ENCODE results near the gene TSNAX. TPM values are rescaled to one million over a fixed set of nuclear protein-coding genes. Genes with fewer than 3 reads are reported as not detected.
"Not testable (repeated sequence)": the region's sequence is repeated elsewhere in the genome, so short reads cannot be mapped to it uniquely, and the experiment has no call there.

TSNAX gene
- total RNA-seq, 4 donors from 2014 or later = 8.2 to 27.0 (median 17.3) TPM

GRCh38 chr1:231563247-231563646 is 34.8 kb downstream of the TSNAX start:
- no peaks in the 10 kb centered on the region for H3K9me3 ChIP-seq
- no peaks in the 10 kb centered on the region for H3K27me3 ChIP-seq
- H3K4me3 ChIP-seq = no peak overlapping the region
- 60 to 69% methylated on average over 2 of the region's 2 CpGs for WGBS, 2 donors (ENCODE audit: low coverage in 1 of 2)
- intact Hi-C loops (cut with DNase I; ENCODE audit: low total_unique reads) (no loop called here), in situ Hi-C loops (cut with MboI; ENCODE audit: low pct_ligation_motif_present in 1 of 4, low pct_unique_long_range_greater_than_20kb in 1 of 4, low sequenced_read_pairs in 3 of 4) (no loop called here)
- H3K36me3 ChIP-seq = peaks cover 0 to 27% (median 3%) of the 10 kb centered on the region in 4 donors
- TF ChIP-seq EP300 (IDR thresholded peaks at IDR 0.05; ENCODE audit: low read depth) = no peak
- TF ChIP-seq POLR2A (IDR thresholded peaks at IDR 0.05) = no peak
- TF ChIP-seq POLR2AphosphoS5 (IDR thresholded peaks at IDR 0.05) = no peak
- TF ChIP-seq, protein P1, sequence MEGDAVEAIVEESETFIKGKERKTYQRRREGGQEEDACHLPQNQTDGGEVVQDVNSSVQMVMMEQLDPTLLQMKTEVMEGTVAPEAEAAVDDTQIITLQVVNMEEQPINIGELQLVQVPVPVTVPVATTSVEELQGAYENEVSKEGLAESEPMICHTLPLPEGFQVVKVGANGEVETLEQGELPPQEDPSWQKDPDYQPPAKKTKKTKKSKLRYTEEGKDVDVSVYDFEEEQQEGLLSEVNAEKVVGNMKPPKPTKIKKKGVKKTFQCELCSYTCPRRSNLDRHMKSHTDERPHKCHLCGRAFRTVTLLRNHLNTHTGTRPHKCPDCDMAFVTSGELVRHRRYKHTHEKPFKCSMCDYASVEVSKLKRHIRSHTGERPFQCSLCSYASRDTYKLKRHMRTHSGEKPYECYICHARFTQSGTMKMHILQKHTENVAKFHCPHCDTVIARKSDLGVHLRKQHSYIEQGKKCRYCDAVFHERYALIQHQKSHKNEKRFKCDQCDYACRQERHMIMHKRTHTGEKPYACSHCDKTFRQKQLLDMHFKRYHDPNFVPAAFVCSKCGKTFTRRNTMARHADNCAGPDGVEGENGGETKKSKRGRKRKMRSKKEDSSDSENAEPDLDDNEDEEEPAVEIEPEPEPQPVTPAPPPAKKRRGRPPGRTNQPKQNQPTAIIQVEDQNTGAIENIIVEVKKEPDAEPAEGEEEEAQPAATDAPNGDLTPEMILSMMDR (IDR thresholded peaks at IDR 0.05) = no peak
- peaks cover 0 to 18% (median 6%) of the 10 kb centered on the region in 4 donors for H3K4me1 ChIP-seq
- H3K27ac ChIP-seq = no peak overlapping the region
- no peak for DNase-seq

DNA sequence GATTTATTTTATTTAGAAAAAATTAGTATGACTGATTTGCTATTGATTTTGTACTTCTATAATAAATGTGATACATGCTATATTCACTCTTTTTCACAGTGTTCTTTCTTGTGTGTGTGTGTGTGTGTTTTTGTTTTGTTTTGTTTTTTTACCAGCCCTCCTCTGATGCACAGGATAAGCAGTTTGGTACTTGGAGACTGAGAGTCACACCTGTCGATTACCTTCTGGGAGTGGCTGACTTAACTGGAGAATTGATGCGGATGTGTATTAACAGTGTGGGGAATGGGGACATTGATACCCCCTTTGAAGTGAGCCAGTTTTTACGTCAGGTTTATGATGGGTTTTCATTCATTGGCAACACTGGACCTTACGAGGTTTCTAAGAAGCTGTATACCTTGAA is 35.9 kb downstream of the TSNAX start:
- in situ Hi-C loops (cut with MboI; ENCODE audit: low pct_ligation_motif_present in 1 of 4, low pct_unique_long_range_greater_than_20kb in 1 of 4, low sequenced_read_pairs in 3 of 4) = no loop called here

DNA sequence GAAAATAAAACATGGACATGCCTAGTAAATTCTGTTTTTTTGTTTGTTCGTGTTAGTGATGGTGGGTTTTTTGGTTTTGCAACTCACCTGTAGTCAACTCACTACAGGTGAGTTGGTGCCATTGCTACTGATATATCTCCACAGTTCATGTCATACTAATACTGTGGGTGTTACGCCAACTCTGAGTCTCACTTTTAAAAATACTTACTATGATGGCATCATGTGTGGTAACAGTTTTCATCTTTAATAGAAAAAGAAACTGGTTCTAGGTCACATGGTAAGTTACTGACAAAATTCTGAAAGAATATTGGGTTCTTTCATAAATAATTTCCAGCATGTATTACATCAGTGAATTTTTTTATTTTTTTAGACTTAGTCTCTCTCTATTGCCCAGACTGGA is 38.0 kb downstream of the TSNAX start:
- Histone ChIP-seq H3K27me3 (no peaks in the 10 kb centered on the region), H3K4me1 (peaks cover 0 to 13% (median 5%) of the 10 kb centered on the region in 4 donors), H3K27ac (no peak overlapping the region), H3K9me3 (no peaks in the 10 kb centered on the region), H3K4me3 (no peak overlapping the region), H3K36me3 (peaks cover 0 to 28% (median 2%) of the 10 kb centered on the region in 4 donors)
- WGBS, 2 donors (ENCODE audit: low coverage in 1 of 2) = 98 to 100% methylated on average over 2 of the region's 2 CpGs
- in situ Hi-C loops (cut with MboI; ENCODE audit: low pct_ligation_motif_present in 1 of 4, low pct_unique_long_range_greater_than_20kb in 1 of 4, low sequenced_read_pairs in 3 of 4) (no loop called here), intact Hi-C loops (cut with DNase I; ENCODE audit: low total_unique reads) (no loop called here)
- DNase-seq = no peak
- no peak for TF ChIP-seq EP300 (IDR thresholded peaks at IDR 0.05; ENCODE audit: low read depth)
- no peak for TF ChIP-seq POLR2AphosphoS5 (IDR thresholded peaks at IDR 0.05)
- TF ChIP-seq, protein P1 (IDR thresholded peaks at IDR 0.05) = no peak
- TF ChIP-seq POLR2A (IDR thresholded peaks at IDR 0.05) = no peak

More for the DNA sequence above, 35.9 kb downstream of the TSNAX start:
- WGBS, 2 donors (ENCODE audit: low coverage in 1 of 2) = 90% methylated on average over 4 of the region's 4 CpGs; no CpG with 5 or more reads in 1 of the 2 donors
- Histone ChIP-seq H3K27ac (no peak overlapping the region), H3K4me3 (no peak overlapping the region), H3K27me3 (no peaks in the 10 kb centered on the region), H3K36me3 (peaks cover 0 to 28% (median 3%) of the 10 kb centered on the region in 4 donors), H3K4me1 (peaks cover 0 to 18% (median 5%) of the 10 kb centered on the region in 4 donors), H3K9me3 (no peaks in the 10 kb centered on the region)
- DNase-seq = no peak
- TF ChIP-seq, protein P1 (IDR thresholded peaks at IDR 0.05) = no peak
- TF ChIP-seq POLR2A (IDR thresholded peaks at IDR 0.05) = no peak
- TF ChIP-seq POLR2AphosphoS5 (IDR thresholded peaks at IDR 0.05) = no peak
- TF ChIP-seq EP300 (IDR thresholded peaks at IDR 0.05; ENCODE audit: low read depth) = no peak
- intact Hi-C loops (cut with DNase I; ENCODE audit: low total_unique reads) = no loop called here

DNA sequence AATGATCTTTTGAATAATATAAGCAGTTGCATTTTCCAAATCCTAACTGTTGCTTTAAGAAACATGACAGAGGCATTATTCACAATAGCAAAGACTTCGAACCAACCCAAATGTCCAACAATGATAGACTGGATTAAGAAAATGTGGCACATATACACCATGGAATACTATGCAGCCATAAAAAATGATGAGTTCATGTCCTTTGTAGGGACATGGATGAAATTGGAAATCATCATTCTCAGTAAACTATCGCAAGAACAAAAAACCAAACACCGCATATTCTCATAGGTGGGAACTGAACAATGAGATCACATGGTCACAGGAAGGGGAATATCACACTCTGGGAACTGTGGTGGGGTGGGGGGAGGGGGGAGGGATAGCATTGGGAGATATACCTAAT is 41.8 kb downstream of the TSNAX start:
- H3K4me1 ChIP-seq; DNase-seq; H3K27me3 ChIP-seq; H3K9me3 ChIP-seq; in situ Hi-C loops (cut with MboI; ENCODE audit: low pct_ligation_motif_present in 1 of 4, low pct_unique_long_range_greater_than_20kb in 1 of 4, low sequenced_read_pairs in 3 of 4); intact Hi-C loops (cut with DNase I; ENCODE audit: low total_unique reads); H3K27ac ChIP-seq; H3K4me3 ChIP-seq: not testable (repeated sequence)
- WGBS, 2 donors (ENCODE audit: low coverage in 1 of 2) = 100% methylated on average over 1 to 3 of the region's 3 CpGs
- peaks cover 0 to 17% (median 0%) of the 10 kb centered on the region in 4 donors for H3K36me3 ChIP-seq

- Histone ChIP-seq H3K9me3 (no peaks in the 10 kb centered on the region), H3K27ac (no peak overlapping the region), H3K4me1 (no peaks in the 10 kb centered on the region), H3K4me3 (no peak overlapping the region), H3K27me3 (no peaks in the 10 kb centered on the region), H3K36me3 (peaks cover 0 to 11% (median 0%) of the 10 kb centered on the region in 4 donors)
- TF ChIP-seq POLR2A (IDR thresholded peaks at IDR 0.05) (no peak), POLR2AphosphoS5 (IDR thresholded peaks at IDR 0.05) (no peak), EP300 (IDR thresholded peaks at IDR 0.05; ENCODE audit: low read depth) (no peak)
- TF ChIP-seq, protein P1 (IDR thresholded peaks at IDR 0.05) = no peak
- intact Hi-C loops (cut with DNase I; ENCODE audit: low total_unique reads) (no loop called here), in situ Hi-C loops (cut with MboI; ENCODE audit: low pct_ligation_motif_present in 1 of 4, low pct_unique_long_range_greater_than_20kb in 1 of 4, low sequenced_read_pairs in 3 of 4) (no loop called here)
- no peak for DNase-seq
- WGBS, 2 donors (ENCODE audit: low coverage in 1 of 2) = 86 to 90% methylated on average over 2 to 6 of the region's 6 CpGs
Observed at GRCh38 chr1:231571904-231572303, 43.4 kb downstream of the TSNAX start.
